Measurements from ENCODE around the gene LTBP1.
"Not testable (repeated sequence)": the region's sequence is repeated elsewhere in the genome, so short reads cannot be mapped to it uniquely, and the experiment has no call there.

The LTBP1 gene

DNA sequence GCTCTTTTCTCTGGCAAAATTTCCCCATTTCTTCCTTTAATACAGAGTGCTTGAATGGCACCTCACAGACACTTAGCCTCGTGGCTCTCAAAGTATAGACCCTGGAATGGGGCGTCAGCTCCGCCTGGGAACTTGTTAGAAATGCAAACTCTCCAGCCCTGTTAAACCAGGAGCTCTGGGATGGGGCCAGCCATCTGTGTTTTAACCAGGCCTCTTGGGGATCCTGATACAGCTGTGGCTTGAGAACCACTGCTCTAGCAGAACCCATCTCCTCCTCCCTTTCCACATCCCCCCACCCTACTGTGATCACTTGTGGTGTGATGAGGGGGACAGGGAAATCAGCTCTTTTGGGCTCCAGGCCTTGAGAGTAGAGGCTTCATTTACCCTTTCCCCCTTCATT is 15.9 kb downstream of the LTBP1 start:
- no peak for DNase-seq (ENCODE audit: low read depth)

DNA sequence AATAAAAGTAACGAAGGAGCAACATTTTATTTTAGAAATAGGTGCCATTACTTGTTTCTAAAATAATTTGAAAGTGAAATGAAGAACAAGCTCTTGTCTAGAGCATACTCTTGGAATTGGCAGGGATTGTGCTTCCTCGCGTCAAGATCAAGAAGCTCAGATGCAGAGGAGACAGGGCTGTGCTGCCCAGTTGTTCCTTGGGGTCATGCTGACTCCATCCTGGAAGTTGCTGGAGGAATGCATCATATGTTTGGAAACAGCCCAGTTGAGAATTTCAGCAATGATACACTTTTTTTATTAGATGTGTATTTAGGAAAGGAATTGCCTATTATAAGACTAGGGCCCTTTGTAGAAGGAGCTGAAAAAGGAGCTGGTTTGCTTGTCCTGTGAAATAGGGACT is 17.2 kb downstream of the LTBP1 start:
- DNase-seq (ENCODE audit: low read depth), result no peak

DNA sequence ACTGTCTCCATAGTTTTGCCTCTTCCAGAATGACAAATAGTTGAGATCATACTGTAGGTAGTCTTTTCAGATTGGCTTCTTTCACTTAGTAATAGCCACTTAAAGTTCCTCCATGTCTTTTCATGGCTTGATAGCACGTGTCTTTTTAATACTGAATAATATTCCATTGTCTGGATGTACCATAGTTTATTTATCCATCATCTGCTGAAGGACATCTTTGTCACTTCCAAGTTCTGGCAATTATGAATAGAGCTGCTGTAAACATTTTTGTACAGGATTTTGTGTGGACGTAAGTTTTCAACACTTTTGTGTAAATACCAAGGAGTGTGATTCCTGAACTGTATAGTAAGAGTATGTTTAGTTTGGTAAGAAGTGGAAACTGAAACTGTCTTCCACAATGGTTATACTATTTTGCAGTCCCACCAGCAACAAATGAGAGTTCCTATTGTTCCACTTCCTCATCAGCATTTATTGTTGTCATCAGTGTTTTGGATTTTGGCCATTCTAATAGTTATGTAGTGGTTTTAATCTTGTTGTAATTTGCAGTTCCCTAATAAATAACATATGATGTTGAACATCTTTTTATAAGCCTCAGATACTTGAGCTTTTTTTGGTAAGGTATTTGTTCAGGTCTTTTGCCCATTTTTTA is 18.9 kb downstream of the LTBP1 start:
- DNase-seq (ENCODE audit: low read depth), result no peak

DNA sequence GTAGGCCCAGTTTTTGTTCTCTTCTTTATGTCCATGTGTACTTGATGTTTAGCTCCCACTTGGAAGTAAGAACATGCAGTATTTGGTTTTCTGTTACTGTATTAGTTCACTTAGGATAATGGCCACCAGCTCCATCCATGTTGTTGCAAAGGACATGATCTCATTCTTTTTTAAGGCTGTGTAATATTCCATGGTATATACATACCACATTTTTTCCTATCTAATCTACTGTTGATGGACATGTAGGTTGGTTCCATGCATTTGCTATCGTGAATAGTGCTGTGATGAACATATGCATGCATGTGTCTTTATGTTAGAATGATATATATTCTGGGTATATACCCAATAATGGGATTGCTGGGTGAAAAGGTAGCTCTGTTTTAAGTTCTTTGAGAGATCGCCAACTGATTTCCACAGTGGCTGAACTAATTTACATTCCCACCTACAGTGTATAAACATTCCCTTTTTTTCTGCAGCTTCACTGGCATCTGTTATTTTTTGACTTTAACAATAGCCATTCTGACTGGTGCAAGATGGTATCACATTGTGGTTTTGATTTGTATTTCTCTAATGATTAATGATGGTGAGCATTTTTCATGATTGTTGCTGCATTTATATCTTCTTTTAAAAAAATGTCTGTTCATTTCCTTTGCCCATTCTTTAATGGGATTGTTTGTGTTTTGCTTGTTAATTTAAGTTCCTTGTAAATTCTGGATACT is 22.9 kb downstream of the LTBP1 start:
- DNase-seq (ENCODE audit: low read depth), result no peak

DNA sequence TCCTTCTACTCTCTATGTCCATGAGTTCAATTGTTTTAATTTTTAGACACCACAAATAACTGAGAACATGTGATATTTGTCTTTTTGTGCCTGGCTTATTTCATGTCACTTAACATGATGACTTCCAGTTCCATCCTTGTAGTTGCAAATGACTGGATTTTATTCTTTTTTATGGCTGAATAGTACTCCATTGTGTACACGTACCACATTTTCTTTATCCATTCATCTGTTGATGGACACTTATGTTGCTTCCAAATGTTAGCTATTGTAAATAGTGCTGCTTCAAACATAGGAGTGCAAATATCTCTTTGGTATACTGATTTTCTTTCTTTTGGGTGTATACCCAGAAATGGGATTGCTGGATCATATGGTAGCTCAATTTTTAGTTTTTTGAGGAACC is 27.0 kb downstream of the LTBP1 start:
- DNase-seq (ENCODE audit: low read depth), result not testable (repeated sequence)

DNA sequence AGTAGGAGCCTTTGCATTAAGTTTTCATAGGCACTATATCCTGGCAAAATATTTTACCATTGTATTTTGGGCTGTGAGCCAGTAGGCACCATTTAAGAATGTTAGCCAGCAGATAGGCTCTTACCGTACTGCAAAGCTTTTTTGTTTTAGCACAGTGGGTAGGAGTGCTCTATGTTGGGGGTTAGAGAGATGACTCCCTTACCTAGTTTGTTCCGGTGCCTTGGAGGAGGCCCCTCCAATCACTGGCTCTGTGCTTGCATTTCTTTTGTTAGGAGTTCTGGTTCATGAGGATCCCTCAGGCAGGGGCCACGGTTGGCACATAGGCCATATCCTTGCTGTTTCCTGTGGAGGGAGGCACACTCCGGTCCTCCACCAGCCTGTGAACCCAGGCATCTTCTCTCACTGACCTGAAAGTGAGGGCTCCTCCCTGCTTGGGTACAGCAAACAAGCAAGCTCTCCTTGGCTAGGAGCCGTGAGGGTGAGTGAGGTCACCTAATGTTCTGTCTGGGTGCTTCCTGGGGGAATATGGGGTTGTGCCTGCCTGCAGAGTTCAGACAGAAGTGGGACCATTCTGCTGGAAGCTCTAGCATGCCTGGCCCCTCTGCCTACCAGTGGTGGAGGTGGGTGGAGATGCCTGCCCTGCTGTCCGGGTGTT is 29.8 kb downstream of the LTBP1 start:
- DNase-seq (ENCODE audit: low read depth), result no peak

DNA sequence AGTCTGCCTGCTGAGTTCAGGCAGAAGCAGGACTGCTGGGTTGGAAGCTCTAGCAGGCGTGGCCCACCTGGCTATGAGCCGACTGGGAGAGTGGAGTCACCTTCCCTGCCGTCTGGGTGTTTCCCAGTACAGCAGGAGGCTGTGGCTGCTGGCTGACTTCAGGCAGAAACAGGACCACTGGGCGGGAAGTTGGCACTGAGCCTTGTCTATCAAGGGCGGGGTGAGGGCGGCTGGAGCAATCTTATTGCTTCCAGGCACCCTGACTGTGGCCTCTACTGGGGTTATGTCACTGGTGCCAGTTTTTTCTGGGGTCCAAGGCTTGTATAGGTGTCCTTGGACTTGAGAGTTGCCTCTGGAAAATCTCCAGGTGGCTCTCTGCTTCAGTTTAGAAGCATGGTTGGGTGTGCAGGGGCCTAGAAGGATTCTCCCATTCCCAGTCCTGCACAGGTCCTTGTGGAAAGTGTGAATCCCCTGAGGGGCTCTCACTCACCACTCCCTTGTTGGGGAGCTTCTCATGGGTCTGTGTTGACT is 30.5 kb downstream of the LTBP1 start:
- no peak for DNase-seq (ENCODE audit: low read depth)

DNA sequence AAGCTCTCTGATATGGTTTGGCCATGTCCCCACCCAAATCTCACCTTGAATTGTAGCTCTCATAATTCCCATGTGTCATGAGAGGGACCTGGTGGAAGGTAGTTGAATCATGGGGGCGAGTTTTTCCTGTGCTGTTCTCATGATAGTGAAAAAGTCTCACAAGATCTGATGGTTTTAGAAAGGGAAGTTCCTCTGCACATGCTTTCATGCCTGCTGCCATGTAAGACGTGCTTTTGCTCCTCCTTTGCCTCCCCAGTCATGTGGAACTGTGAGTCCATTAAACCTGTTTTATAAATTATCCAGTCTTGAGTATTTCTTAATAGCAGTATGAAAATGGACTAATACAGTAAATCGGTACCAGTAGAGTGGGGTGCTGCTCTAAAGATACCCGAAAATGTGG is 34.9 kb downstream of the LTBP1 start:
- no peak for DNase-seq (ENCODE audit: low read depth)

DNA sequence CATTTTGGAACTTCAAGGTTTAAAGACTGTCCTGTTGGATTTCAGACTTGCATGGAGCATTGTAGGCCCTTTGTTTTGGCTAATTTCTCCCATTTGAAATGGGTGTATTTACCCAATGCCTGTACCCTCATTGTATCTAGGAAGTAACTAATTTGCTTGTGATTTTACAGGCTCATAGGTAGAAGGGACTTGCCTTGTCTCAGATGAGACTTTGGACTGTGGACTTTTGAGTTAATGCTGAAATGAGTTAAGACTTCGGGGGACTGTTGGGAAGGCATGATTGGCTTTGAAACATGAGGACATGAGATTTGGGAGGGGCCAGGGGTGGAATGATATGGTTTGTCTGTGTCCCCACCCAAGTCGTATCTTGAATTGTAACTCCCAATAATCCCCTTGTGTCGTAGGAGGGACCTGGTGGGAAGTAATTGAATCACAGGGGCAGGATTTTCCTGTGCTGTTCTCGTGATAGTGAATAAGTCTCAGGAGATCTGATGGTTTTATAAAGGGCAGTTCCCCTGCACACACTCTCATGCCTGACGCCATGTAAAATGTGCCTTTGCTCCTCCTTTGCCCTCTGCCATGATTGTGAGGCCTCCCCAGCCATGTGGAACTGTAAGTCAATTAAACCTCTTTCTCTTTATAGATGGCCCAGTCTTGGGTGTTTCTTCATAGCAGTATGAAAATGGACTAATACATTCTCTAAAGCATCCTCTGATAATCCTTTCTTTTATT is 36.6 kb downstream of the LTBP1 start:
- not testable (repeated sequence) for DNase-seq (ENCODE audit: low read depth)

DNA sequence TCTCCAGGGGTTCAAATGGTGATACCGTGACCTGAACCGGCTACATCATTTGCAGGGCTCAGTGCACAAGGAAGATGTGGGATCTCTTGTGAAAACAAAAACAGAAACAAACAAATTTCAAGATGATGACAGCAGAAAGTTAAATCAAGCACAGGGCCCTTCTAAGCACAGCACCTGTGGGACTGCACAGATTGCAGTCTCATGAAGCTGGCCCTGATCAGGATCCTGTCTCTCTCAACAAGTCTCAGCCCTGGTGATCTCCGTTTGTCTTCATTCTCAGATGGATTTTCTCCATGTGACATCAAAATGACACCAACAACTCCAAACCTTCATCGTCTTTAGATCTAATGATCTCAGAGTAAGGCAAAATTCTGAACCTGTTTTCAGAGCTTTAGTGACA is 39.7 kb downstream of the LTBP1 start:
- no peak for DNase-seq (ENCODE audit: low read depth)

DNA sequence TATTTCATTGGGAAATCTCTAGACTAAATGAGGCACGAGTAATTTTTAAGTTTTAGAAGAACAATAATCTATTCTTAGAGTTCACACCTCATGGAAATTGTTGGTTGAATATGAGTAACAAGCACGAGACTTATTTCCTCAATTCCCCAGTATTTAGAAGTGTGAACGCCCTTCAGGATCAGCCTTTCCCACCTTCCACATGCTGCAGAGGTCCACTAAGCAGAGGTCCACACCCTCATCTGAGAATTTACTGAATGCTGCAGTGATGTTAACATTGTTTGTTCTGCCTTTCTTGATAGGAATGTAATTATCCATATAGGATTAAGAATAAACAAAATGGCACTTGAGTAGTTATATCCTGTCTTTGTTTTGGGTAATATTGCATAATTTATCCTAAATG is 41.8 kb downstream of the LTBP1 start:
- no peak for DNase-seq (ENCODE audit: low read depth)

DNA sequence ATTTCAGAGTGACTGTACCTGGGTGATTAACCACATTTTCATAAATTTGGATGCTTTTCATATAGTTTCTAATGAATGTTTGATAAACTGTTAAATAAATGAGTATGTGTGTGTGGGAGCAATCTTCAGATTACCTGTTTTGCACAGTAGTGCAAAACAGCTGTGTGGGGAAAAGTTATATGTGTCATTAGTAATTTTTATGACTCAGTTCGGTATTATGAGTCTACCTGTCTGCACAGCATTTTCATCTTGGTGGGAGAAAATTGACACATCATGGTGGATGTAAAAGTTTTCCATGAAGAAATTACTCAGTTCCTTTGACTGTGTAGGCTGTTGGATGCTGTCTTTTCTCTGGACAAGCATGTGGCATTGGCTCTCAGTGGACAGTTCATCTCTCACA is 43.8 kb downstream of the LTBP1 start:
- no peak for DNase-seq (ENCODE audit: low read depth)

DNA sequence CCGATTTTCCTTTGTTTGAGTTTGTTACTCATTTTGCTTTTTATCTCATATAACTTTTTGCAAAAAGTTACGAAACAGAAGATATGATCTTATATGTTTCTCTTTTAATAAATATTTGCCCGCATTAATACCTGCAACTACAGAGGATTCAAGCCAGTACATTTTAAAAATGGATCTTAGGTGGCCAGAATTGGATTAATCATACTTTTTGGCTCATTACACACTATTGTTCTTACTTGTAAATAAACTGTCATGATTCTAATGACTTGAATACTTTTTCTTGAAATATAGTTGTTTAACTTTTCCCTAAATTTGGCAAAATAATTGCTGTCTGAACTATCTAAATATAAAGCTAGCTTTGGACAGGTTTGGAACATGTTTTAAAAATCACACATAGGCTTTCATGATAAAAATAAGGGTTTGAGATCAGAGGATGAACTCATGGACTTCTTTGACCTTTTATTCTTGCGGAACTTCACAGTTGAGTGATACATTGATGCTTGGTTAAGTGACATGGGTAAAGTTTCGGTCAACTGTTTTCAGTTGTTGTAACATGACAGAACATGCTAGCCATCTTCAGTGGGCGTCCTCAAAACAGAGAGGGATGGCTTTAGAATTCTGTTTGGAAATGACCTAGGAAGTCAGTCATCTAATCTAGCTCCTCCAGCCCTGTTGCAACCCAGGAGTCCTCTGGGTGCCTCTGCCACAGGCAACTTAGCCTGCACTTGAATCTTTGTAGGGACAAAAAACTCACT is 44.5 kb downstream of the LTBP1 start:
- DNase-seq (ENCODE audit: low read depth), result no peak

DNA sequence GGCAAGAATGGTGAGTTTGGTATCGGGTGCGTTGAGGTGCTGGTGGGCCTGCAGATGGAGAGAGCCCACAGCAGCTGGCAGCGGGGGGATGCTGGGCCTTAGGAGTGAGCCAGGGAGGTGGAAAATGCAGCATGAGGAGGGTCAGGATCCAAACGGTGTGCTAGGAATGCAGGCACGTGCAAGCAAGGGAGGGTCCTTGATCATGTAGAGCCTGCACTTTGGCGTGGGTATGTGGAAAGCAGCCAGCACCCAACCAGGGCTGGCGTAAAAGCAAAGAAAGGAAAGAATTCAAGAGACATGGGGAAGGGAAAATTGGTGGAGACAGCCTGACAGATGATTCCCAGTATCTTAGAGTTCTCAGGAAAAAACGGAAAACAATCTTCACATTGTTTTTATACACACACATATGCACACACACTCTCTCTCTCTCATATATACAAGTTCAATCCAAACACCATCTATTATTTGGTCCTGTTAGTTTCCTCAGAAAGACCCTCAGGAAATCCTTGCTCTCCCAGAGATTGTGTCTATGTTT is 46.3 kb downstream of the LTBP1 start:
- DNase-seq (ENCODE audit: low read depth), result no peak

DNA sequence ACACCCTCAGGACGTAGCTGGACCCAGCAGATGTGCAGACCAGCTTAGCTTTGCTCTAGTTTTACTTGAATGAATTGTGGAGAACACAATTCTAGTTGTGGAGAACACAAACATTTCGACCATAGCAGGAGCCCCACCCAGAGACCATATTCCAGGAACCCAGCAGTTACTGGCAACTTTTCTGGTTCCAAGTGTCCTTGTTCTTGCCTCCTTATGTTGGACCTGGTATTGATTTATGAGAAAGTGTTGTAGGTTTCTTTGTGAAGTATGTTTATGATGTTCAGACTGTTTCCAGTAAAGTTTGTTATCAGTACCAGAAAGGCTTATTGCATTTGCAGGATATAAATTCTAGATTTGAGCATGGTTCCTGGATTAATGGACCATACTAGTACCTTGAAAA is 51.0 kb downstream of the LTBP1 start:
- DNase-seq (ENCODE audit: low read depth), result no peak

DNA sequence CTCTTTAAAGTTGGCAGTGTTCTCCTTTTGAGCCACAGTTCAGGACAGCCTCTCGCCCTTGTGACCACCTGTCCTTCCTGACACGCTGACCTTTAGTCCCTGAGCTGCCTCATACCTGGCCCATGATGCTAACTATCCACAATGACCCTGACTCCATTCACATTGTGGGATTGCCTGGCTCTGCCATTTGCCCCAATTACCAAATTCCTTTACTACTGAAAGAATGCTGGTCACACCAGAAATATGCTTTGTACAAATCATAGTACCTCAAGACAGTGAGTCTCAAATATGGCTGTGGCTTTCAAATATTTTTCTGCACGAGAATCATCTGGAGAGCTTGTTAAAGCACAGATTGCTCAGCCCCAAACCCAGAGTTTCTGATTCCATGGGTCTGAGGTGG is 54.2 kb downstream of the LTBP1 start:
- no peak for DNase-seq (ENCODE audit: low read depth)

DNA sequence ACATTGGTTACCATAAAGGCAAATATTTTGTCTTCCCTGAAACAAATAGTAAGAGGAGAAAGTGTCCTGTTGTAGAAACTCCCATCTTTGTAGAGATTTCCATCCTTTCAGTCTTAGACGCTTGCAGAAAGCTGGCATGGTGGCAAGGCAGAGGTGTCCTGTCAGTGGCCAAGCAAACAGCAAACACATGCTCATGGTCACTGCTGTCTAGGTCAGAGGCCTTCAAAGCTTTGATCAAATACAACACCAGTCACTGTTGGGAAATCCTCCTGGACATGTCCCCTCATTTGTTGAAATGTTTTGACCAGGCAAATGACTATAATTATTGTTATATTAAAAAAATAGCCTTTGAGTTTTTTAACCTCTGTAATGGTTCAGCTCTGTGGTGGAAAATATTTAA is 55.1 kb downstream of the LTBP1 start:
- no peak for DNase-seq (ENCODE audit: low read depth)

DNA sequence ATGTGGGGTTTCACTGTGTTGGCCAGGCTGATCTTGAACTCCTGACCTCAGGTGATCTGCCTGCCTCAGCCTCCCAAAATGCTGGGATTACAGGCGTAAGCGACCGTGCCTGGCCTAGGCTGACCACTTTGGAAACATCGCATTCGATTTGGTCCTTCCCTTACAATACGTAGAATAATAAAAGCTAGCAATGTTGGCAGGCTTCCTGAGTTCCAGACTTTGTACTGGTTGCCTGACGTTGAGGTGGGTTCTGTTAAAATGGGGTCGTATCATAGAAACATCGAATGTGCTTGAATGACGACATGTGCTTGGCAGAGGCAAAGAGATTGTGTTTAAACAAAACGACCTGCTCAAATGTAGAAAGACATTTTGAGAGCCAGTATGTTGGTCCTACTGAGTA is 56.1 kb downstream of the LTBP1 start:
- DNase-seq (ENCODE audit: low read depth), result no peak

DNA sequence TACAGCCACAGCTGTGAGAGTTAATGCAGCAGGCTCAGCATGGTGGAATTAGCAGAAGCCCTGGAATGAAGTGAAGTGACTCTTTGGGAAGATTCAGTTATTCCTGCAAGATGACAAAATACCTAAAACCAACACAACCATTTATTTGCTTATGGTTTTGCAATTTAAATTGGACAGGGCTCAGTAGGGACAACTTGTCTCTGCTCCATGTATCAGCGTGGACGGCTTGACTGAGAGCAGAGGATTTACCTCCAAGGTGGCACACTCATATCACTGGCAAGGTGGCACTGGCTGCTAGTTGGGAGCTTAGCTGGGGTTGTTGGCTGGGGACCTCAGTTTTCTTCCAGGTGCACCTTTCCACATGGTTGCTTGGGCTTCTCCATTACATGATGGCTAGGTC is 58.3 kb downstream of the LTBP1 start:
- DNase-seq (ENCODE audit: low read depth), result no peak

DNA sequence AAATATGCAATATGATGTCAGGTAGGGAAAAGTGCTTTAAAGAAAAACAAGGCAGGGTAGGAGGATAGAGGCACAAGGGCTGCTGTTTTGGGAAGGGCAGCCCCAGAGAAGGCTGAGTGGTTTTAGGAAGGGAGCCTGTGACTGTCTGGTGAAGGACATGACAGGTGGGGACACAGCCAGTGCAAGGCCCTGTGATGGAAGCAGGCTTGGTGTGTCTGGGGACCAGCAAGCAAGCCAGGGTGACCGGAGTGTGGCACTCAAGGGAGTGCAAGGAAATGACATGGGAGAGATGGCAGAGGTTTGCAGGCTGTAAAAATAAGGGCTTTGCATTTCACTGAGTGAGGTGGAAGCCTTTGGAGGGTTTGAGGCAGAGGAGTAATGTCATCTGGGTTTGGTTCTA is 62.0 kb downstream of the LTBP1 start:
- no peak for DNase-seq (ENCODE audit: low read depth)

DNA sequence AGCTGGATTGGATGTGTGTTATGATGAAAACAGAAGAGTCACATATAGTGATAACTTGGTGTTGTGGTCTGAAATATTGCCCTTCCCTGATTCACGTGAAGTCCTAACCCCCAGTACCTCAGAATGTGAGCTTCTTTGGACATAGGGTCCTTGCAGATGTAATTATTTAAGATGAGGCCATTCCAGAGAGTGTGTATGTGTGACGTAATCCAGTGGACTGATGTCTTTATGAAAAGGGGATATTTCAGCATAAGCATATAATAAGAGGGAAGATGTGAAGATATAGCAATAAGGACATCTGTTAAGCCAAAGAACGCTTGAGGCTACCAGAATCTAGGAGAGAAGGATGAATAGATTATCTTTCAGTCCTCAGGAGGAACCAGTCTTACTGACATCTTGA is 62.5 kb downstream of the LTBP1 start:
- no peak for DNase-seq (ENCODE audit: low read depth)

DNA sequence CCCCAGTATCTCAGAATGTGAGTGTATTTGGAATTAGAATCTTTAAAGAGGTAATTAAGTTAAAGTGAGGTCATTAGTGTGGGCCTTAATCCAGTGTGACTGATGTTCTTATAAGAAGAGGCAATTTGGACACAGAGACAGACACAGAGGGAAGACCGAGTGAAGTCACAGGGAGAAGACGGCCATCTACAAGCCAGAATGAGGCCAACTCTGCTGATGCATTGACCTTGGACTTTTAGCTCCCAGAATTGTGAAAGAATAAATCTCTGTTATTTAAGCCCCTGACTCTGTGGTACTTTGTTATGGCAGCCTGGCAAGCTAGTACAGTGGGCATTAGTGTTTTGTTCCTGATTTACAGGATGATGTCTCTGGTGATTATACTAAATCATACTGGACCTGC is 64.6 kb downstream of the LTBP1 start:
- DNase-seq (ENCODE audit: low read depth), result no peak
